Thyroid gland (tissue), 4 donors: ENCODE measurements around the gene REG3G.

Experiments used
- CTCF ChIP-seq, 6 experiments: fragments of 200-600 bp in 3 of 6; fragments of 450-650 bp in 3 of 6; sonication (generic) in 3 of 6; IDR thresholded peaks; one replicate each; pipeline ENCODE4 v1.5.1; 2016 to 2019; ENCODE audit warnings: antibody characterized with exemption in 6 of 6, mild to moderate bottlenecking in 2 of 6, inconsistent platforms in 1 of 6, moderate library complexity in 1 of 6
- POLR2A ChIP-seq, 2 donors: fragments of 450-650 bp; IDR thresholded peaks; one replicate each; pipeline ENCODE4 v1.6.1; 2017; ENCODE audit warnings: antibody characterized with exemption in 2 of 2, mild to moderate bottlenecking in 2 of 2, moderate library complexity in 1 of 2

GRCh38 chr2:79004680-79005079 lies 20.8 kb upstream of the REG3G start:
- TF ChIP-seq CTCF (IDR thresholded peaks at IDR 0.05) (no peak), POLR2A (IDR thresholded peaks at IDR 0.05) (no peak)
